H9 (cell line): ENCODE measurements around the gene CD19. TPM values are rescaled to one million over a fixed set of nuclear protein-coding genes. Genes with fewer than 3 reads are reported as not detected.
"Not testable (repeated sequence)": the region's sequence is repeated elsewhere in the genome, so short reads cannot be mapped to it uniquely, and the experiment has no call there.

Source experiments
- DNase-seq: peaks from one replicate; pipeline ENCODE4 v3.0.0-alpha.2; 2017
- H2AFZ ChIP-seq: one replicate; pipeline ENCODE4 v1.6.1; 2013; ENCODE audit warnings: mild to moderate bottlenecking, low read length, control low read depth, moderate library complexity
- H2AK5ac ChIP-seq: 2 replicates; pipeline ENCODE4 v1.6.1; 2013; ENCODE audit warnings: low read length, control low read depth, mixed read lengths; ENCODE audit not compliant: insufficient read length
- H2BK120ac ChIP-seq: one replicate; pipeline ENCODE4 v1.6.1; 2013; ENCODE audit warnings: low read depth, mild to moderate bottlenecking, low read length, control low read depth, inconsistent platforms; ENCODE audit not compliant: poor library complexity, severe bottlenecking
- H2BK12ac ChIP-seq: 2 replicates; pipeline ENCODE4 v1.6.1; 2013; ENCODE audit warnings: low read length, control low read depth, mixed read lengths, low read depth; ENCODE audit not compliant: insufficient read length
- H2BK15ac ChIP-seq: 2 replicates; pipeline ENCODE4 v1.6.1; 2013; ENCODE audit warnings: low read depth, low read length, control low read depth
- H2BK20ac ChIP-seq: one replicate; pipeline ENCODE4 v1.6.1; 2013; ENCODE audit warnings: low read depth, mild to moderate bottlenecking, low read length, control low read depth, inconsistent platforms; ENCODE audit not compliant: poor library complexity, severe bottlenecking
- H2BK5ac ChIP-seq: 2 replicates; pipeline ENCODE4 v1.6.1; 2013; ENCODE audit warnings: low read length, control low read depth, mixed read lengths; ENCODE audit not compliant: insufficient read length
- H3K14ac ChIP-seq: 2 replicates; pipeline ENCODE4 v1.6.1; 2013; ENCODE audit warnings: low read length, control low read depth; ENCODE audit not compliant: insufficient read depth
- H3K18ac ChIP-seq: 2 replicates; pipeline ENCODE4 v1.6.1; 2013; ENCODE audit warnings: low read depth, mild to moderate bottlenecking, mixed read lengths, low read length, control low read depth; ENCODE audit not compliant: insufficient read length
- H3K23ac ChIP-seq: 2 replicates; pipeline ENCODE4 v1.6.1; 2013; ENCODE audit warnings: low read length, control low read depth, mixed read lengths, low read depth; ENCODE audit not compliant: insufficient read length
- H3K23me2 ChIP-seq: 2 replicates; pipeline ENCODE4 v1.6.1; 2013; ENCODE audit warnings: low read depth, mild to moderate bottlenecking, mixed read lengths, low read length, control low read depth; ENCODE audit not compliant: insufficient read length, poor library complexity, severe bottlenecking
- H3K27ac ChIP-seq: 2 replicates; pipeline ENCODE4 v1.5.1; 2013; ENCODE audit warnings: low read length, control low read depth, mixed read lengths, low read depth; ENCODE audit not compliant: insufficient read length
- H3K27me3 ChIP-seq: 2 replicates; pipeline ENCODE4 v1.6.1; 2013; ENCODE audit warnings: low read length, control low read depth, inconsistent platforms; ENCODE audit not compliant: insufficient read depth
- H3K4ac ChIP-seq: 2 replicates; pipeline ENCODE4 v1.6.1; 2013; ENCODE audit warnings: low read depth, mild to moderate bottlenecking, control low read depth, inconsistent platforms, low read length, moderate library complexity
- H3K4me1 ChIP-seq: 2 replicates; pipeline ENCODE4 v1.6.1; 2013; ENCODE audit warnings: low read length, control low read depth, inconsistent platforms; ENCODE audit not compliant: insufficient read depth
- H3K4me2 ChIP-seq: 2 replicates; pipeline ENCODE4 v1.6.1; 2013; ENCODE audit warnings: low read length, control low read depth, mixed read lengths; ENCODE audit not compliant: insufficient read length, insufficient read depth
- H3K56ac ChIP-seq: 2 replicates; pipeline ENCODE4 v1.6.1; 2013; ENCODE audit warnings: low read depth, mild to moderate bottlenecking, mixed read lengths, low read length, control low read depth; ENCODE audit not compliant: insufficient read length
- H3K79me1 ChIP-seq: 2 replicates; pipeline ENCODE4 v1.6.1; 2013; ENCODE audit warnings: low read depth, mild to moderate bottlenecking, moderate library complexity, low read length, control low read depth, inconsistent platforms; ENCODE audit not compliant: insufficient read depth, poor library complexity, severe bottlenecking
- H3K79me2 ChIP-seq: 2 replicates; pipeline ENCODE4 v1.6.1; 2013; ENCODE audit warnings: low read length, control low read depth, inconsistent platforms; ENCODE audit not compliant: insufficient read depth
- H3K9ac ChIP-seq: 2 replicates; pipeline ENCODE4 v1.6.1; 2013; ENCODE audit warnings: low read length, control low read depth, mixed read lengths; ENCODE audit not compliant: insufficient read length; ENCODE audit errors: extremely low read depth
- H3K9me3 ChIP-seq: one replicate; pipeline ENCODE4 v1.6.1; 2013; ENCODE audit warnings: low read depth, low read length, inconsistent platforms; ENCODE audit not compliant: control insufficient read depth
- H3T11ph ChIP-seq: one replicate; pipeline ENCODE4 v1.6.1; 2013; ENCODE audit warnings: mild to moderate bottlenecking, low read length, control low read depth, inconsistent platforms
- H4K20me1 ChIP-seq: one replicate; pipeline ENCODE4 v1.6.1; 2013; ENCODE audit not compliant: control insufficient read depth, insufficient read length, insufficient read depth
- H4K5ac ChIP-seq: 2 replicates; pipeline ENCODE4 v1.6.1; 2013; ENCODE audit warnings: low read depth, mild to moderate bottlenecking, mixed read lengths, low read length, control low read depth; ENCODE audit not compliant: insufficient read length
- H4K8ac ChIP-seq: replicated peaks from 2 replicates; pipeline ENCODE4 v1.6.1; 2013; ENCODE audit warnings: low read length, control low read depth, mixed read lengths, low read depth; ENCODE audit not compliant: insufficient read length
- H4K91ac ChIP-seq: 2 replicates; pipeline ENCODE4 v1.6.1; 2013; ENCODE audit warnings: low read depth, mild to moderate bottlenecking, moderate library complexity, mixed read lengths, low read length, control low read depth; ENCODE audit not compliant: insufficient read length
- H3K27ac Mint-ChIP-seq, 3 experiments: 2 replicates in 2 of 3; 3 replicates in 1 of 3; pipeline ENCODE4 v1.8.0; 2020 to 2021; ENCODE audit warnings: mixed read lengths in 3 of 3, mild to moderate bottlenecking in 1 of 3, moderate library complexity in 1 of 3
- H3K27me3 Mint-ChIP-seq: 2 replicates; pipeline ENCODE4 v1.8.0; 2021; ENCODE audit warnings: low read depth, mild to moderate bottlenecking, moderate library complexity, mixed read lengths
- H3K36me3 Mint-ChIP-seq, 3 experiments: 2 replicates in 2 of 3; 3 replicates in 1 of 3; pipeline ENCODE4 v1.8.0; 2020 to 2021; ENCODE audit warnings: low read depth in 3 of 3, mixed read lengths in 3 of 3; ENCODE audit not compliant: insufficient read depth in 1 of 3
- H3K4me1 Mint-ChIP-seq, 2 experiments: 2 replicates each; pipeline ENCODE4 v1.8.0; 2020; ENCODE audit warnings: mixed read lengths in 2 of 2
- H3K4me3 Mint-ChIP-seq, 2 experiments: 2 replicates in 1 of 2; 3 replicates in 1 of 2; pipeline ENCODE4 v1.8.0; 2020 to 2021; ENCODE audit warnings: mild to moderate bottlenecking in 2 of 2, mixed read lengths in 2 of 2, moderate library complexity in 1 of 2
- H3K9me3 Mint-ChIP-seq, 2 experiments: 2 replicates in 1 of 2; 3 replicates in 1 of 2; pipeline ENCODE4 v1.8.0; 2020; ENCODE audit warnings: mild to moderate bottlenecking in 2 of 2, mixed read lengths in 2 of 2, moderate library complexity in 1 of 2
- WGBS: extraction: QIAGEN DNeasy Blood & Tissue Kit; methylation state at CpG from one replicate; pipeline ENCODE4 v1.1.7; 2013; ENCODE audit warnings: missing lambda C conversion rate, low lambda C conversion rate, mixed read lengths; ENCODE audit not compliant: insufficient read length; ENCODE audit errors: extremely low coverage; 5-methylcytosine and 5-hydroxymethylcytosine counted together
- total RNA-seq: library from RNA; stranded (reverse); gene quantifications from 2 replicates; pipeline ENCODE4 v1.2.1, GENCODE V29; 2021
- TF ChIP-seq, protein P1 (sequence below): fragments of 200-600 bp; sonication (generic); conservative IDR thresholded peaks from 3 replicates; pipeline ENCODE4 v1.8.0; 2021; ENCODE audit warnings: antibody characterized with exemption, mild to moderate bottlenecking

Gene CD19
- total RNA-seq, 1 experiment from 2014 or later = 0.50 TPM

DNA sequence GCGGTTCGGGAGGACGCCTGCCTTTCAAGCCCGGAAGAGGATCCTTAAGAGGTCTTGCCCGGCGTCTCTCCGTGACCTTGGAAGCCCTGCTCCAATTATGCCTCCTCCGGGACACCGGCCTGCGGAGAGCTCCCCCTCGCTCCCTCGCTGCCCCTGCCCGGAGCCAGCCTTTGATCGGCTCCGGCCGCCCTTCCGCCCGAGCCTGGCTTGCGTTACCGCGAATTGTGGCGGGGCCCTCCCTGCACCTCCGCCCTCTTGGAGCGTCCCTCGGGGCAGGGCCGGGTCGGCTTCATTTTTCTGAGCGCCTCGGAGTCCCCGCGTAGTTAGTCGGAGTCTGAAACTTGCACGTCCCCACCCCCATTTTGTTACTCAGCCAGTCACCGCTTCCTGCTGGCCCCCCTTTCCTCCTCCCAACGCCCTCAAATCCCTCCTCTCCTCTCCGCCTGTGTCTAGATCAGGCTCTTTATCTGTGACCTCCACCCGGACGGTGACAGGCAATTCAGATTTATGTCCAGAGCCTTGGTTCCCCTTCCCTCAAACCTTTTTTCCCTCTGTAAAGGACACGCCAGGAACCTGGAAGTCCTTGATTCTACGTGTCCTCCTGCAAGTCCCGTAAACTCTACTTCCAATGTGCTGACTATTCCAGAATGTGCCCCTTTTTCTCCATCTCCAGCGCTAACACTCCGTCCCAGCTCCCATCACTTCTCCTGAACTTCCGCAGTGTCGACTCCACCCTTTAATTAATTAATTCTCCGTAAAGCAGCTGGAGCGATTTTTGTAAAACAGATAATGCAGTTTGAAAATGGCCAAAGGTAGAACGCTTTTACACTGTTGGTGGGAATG is 6.2 kb upstream of the CD19 start:
- H4K5ac ChIP-seq = peak overlapping the region; percentile 70
- WGBS = no CpG with 5 or more reads among the region's 48 CpGs

DNA sequence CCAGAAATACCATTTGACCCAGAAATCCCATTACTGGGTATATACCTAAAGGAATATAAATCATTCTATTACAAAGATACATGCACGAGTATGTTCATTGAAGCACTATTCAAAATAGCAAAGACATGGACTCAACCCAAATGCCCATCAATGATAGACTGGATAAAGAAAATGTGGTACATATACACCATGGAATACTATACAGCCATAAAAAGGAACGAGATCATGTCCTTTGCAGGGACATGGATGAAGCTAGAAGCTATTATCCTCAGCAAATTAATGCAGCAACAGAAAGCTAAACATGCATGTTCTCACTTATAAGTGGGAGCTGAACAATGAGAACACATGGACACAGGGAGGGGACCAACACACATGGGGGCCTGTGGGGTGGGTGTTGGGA is 5.5 kb upstream of the CD19 start:
- not testable (repeated sequence) for H2BK5ac ChIP-seq, H3K14ac ChIP-seq, H2AK5ac ChIP-seq, H3K4ac ChIP-seq, H3K9ac ChIP-seq, H2BK120ac ChIP-seq, H3K23ac ChIP-seq, H3K56ac ChIP-seq, H4K20me1 ChIP-seq, H4K91ac ChIP-seq, H3K27me3 Mint-ChIP-seq, H3K9me3 Mint-ChIP-seq, H2BK20ac ChIP-seq, H4K5ac ChIP-seq, H3K4me1 ChIP-seq, H3K36me3 Mint-ChIP-seq, H3K79me1 ChIP-seq, H3T11ph ChIP-seq, DNase-seq, H4K8ac ChIP-seq, H2AFZ ChIP-seq, H2BK12ac ChIP-seq, H3K9me3 ChIP-seq, H3K27me3 ChIP-seq, H3K18ac ChIP-seq, H2BK15ac ChIP-seq, H3K79me2 ChIP-seq, H3K27ac ChIP-seq
- Mint-ChIP-seq H3K27ac (peak overlapping the region in 1 of 3 experiments; percentile 98; a peak in 1 of 7 replicates), H3K4me1 (peaks cover 17 to 21% of the 10 kb centered on the region in 2 experiments), H3K4me3 (peak overlapping the region; percentile 91 to 96)
- Histone ChIP-seq H3K23me2 (peaks cover 12% of the 10 kb centered on the region), H3K4me2 (peak overlapping the region; percentile 100)
- WGBS = no CpG with 5 or more reads among the region's 2 CpGs

More for the DNA sequence above, 6.2 kb upstream of the CD19 start:
- H2BK15ac ChIP-seq = no peak overlapping the region
- peak overlapping the region; percentile 100 for H3K4me2 ChIP-seq
- no peak overlapping the region for H3K4ac ChIP-seq
- H2BK5ac ChIP-seq = no peak overlapping the region
- no peak overlapping the region for H3T11ph ChIP-seq
- H3K9ac ChIP-seq = peak overlapping the region; percentile 90
- peak overlapping the region; percentile 92 for H3K27ac ChIP-seq
- Mint-ChIP-seq H3K9me3 (no peaks in the 10 kb centered on the region), H3K4me1 (peaks cover 14 to 17% of the 10 kb centered on the region in 2 experiments), H3K36me3 (peaks cover 0 to 5% (median 5%) of the 10 kb centered on the region in 3 experiments; a peak in 4 of 7 replicates), H3K27ac (peak overlapping the region; percentile 97 to 99 (median 98)), H3K27me3 (no peaks in the 10 kb centered on the region), H3K4me3 (peak overlapping the region; percentile 91 to 96)
- H3K18ac ChIP-seq = peak overlapping the region; percentile 95
- H3K14ac ChIP-seq = peak overlapping the region; percentile 97
- H3K23ac ChIP-seq = no peak overlapping the region
- H2AFZ ChIP-seq = peak overlapping the region; percentile 75
- no peaks in the 10 kb centered on the region for H3K79me2 ChIP-seq
- no peak overlapping the region for H2BK20ac ChIP-seq
- H3K27me3 ChIP-seq = no peaks in the 10 kb centered on the region
- H3K23me2 ChIP-seq = peaks cover 12% of the 10 kb centered on the region
- peak overlapping the region; percentile 79 for H3K56ac ChIP-seq
- no peak overlapping the region for H2BK120ac ChIP-seq
- no peaks in the 10 kb centered on the region for H3K79me1 ChIP-seq
- no peaks in the 10 kb centered on the region for H3K4me1 ChIP-seq
- no peaks in the 10 kb centered on the region for H3K9me3 ChIP-seq
- DNase-seq = no peak
- no peak overlapping the region for H2BK12ac ChIP-seq
- TF ChIP-seq, protein P1, sequence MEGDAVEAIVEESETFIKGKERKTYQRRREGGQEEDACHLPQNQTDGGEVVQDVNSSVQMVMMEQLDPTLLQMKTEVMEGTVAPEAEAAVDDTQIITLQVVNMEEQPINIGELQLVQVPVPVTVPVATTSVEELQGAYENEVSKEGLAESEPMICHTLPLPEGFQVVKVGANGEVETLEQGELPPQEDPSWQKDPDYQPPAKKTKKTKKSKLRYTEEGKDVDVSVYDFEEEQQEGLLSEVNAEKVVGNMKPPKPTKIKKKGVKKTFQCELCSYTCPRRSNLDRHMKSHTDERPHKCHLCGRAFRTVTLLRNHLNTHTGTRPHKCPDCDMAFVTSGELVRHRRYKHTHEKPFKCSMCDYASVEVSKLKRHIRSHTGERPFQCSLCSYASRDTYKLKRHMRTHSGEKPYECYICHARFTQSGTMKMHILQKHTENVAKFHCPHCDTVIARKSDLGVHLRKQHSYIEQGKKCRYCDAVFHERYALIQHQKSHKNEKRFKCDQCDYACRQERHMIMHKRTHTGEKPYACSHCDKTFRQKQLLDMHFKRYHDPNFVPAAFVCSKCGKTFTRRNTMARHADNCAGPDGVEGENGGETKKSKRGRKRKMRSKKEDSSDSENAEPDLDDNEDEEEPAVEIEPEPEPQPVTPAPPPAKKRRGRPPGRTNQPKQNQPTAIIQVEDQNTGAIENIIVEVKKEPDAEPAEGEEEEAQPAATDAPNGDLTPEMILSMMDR = no peak
- no peak overlapping the region for H4K8ac ChIP-seq
- H4K20me1 ChIP-seq = no peaks in the 10 kb centered on the region
- H4K91ac ChIP-seq = no peak overlapping the region
- no peak overlapping the region for H2AK5ac ChIP-seq
